Stomach (tissue), 4 donors: ENCODE measurements around the gene SEPTIN11.

Experiments used
- CTCF ChIP-seq, 7 experiments: fragments of 450-650 bp in 4 of 7; fragments of 200-600 bp in 3 of 7; sonication (generic) in 3 of 7; IDR thresholded peaks; one replicate each; pipeline ENCODE4 v1.5.1; 2016 to 2019; ENCODE audit warnings: antibody characterized with exemption in 7 of 7, control low read depth in 2 of 7, mild to moderate bottlenecking in 1 of 7
- POLR2A ChIP-seq, 4 donors: fragments of 450-650 bp; IDR thresholded peaks; one replicate each; pipeline ENCODE4 v1.6.1; 2016; ENCODE audit warnings: antibody characterized with exemption in 4 of 4, control low read depth in 2 of 4, mild to moderate bottlenecking in 1 of 4, moderate library complexity in 1 of 4
- POLR2AphosphoS5 ChIP-seq, 3 donors: sonication (generic); formaldehyde crosslinking; IDR thresholded peaks; one replicate each; pipeline ENCODE4 v1.6.1; 2016; ENCODE audit warnings: antibody characterized with exemption in 3 of 3

- no peak for TF ChIP-seq POLR2A (IDR thresholded peaks at IDR 0.05)
- no peak for TF ChIP-seq CTCF (IDR thresholded peaks at IDR 0.05)
- TF ChIP-seq POLR2AphosphoS5 (IDR thresholded peaks at IDR 0.05): no peak
Measured at GRCh38 chr4:76993787-76994641, 44.5 kb downstream of the SEPTIN11 start.
